Activated CD4-positive, alpha-beta T cell treated with anti-CD3 and anti-CD28 coated beads, Interleukin-2, Interleukin-6, amounts not matched to agents 100 ng/mL and 50 ng/mL, durations not matched to agents 16 hours and 8 hours (primary cell): ENCODE results near the gene PIGS.

Experiments used
- DNase-seq: peaks from one replicate; pipeline ENCODE4 v3.0.0-alpha.2; 2020

The PIGS gene

DNA sequence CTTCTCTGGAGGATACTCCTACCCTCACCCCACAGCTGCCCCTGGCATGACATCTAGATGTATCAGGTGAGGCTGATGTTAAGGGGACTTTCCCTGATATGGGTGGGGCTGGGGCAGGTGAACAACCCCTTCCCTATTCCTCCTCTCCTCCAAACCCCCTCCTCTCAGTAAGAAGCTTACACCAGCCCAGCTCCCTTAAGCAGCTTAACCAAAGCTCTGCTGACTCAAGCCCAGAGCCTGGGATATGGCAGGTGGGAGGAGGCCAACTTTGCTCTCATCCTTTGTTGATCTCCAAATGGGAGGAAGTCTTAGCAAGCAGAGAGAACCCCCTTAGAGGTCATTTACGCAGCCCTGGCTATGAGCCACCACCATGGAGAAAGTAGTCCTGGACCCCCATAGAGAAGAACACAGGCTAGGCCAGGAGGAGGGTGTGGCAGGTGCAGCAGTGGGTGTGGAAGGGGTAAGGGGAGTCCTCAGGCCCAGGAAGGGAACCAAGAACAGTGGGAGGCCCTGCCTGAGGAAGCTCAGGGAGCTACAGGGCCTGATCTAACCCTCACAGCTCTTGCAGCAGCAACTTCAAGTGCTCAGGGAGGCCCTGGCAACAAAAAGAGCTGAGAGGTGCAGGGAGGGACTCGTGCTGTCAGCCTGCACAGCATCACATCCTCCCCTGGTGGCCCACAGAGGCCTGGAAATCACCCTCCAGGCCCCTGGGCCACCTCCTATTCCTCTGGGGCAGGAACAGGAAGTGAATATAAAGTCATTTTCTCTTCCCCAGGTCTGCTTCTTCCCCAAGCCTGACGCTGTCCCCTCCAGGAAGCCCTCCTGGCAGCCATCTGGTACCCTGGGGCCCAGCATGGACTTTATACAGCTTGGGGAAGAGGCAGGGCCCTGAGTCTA lies 21.8 kb downstream of the PIGS start:
- peak; percentile 78 for DNase-seq

GRCh38 chr17:28548417-28549130 lies 22.8 kb downstream of the PIGS start:
- no peak for DNase-seq

GRCh38 chr17:28547623-28548416 lies 23.5 kb downstream of the PIGS start:
- peak; percentile 89 for DNase-seq

- no peak for DNase-seq
Measured at GRCh38 chr17:28547096-28547622, 24.2 kb downstream of the PIGS start.

- DNase-seq = no peak
Measured at GRCh38 chr17:28545787-28546415, 25.4 kb downstream of the PIGS start.

GRCh38 chr17:28545141-28545503 lies 26.2 kb downstream of the PIGS start:
- DNase-seq = no peak

DNA sequence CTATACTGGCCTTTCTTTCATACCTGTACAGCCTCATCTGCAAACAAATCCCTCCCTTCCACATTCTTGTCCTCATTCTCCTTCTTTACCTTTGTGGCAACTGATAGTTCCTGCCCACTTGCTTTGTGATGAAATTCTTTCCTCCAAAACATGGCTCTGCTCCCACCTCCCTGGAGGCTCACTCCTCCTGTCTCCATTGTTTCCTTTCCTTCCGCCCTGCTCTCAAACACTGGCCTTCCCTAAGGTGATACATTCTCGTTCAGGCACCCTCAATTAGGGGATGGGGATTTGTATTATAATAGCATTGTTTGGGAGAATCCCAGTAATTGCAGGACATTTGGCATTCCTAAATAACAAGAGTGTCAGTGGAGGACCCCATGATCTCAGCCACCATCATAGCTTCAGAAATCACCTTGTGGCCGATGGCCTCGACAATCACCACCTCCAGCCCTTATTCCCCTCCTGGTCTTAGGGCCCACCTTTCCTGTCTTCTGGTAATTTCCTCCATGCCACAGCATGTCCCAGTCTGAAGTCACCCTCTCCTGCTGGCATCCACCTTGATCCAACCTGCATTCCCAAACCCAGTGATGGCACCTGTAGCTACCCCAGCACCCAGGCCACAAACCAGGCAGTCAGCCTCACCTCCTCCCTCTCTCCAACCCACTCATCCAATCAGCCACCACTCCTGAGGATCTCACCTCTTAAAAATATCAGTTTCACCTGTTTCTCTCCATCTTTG lies 26.8 kb downstream of the PIGS start:
- no peak for DNase-seq

DNA sequence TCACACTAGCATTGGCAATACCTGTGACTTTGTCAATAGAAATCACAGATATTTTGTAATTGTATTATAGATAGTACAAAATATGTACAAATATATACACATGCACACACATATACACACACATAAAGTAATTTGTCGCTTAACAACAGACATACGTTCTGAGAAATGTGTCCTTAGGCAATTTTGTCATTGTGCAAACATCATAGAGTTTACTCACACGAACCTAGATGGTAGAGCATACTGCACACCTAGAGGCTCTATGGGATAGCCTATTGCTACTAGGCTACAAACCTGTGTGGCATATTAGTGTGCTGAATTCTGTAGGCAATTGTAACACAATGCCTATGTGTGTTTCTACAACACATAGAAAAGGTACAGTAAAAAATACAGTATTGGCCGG lies 29.9 kb downstream of the PIGS start:
- no peak for DNase-seq

- DNase-seq = no peak
Measured at GRCh38 chr17:28540231-28540630, 31.1 kb downstream of the PIGS start.

- no peak for DNase-seq
Measured at GRCh38 chr17:28538296-28538895, 32.9 kb downstream of the PIGS start.

DNA sequence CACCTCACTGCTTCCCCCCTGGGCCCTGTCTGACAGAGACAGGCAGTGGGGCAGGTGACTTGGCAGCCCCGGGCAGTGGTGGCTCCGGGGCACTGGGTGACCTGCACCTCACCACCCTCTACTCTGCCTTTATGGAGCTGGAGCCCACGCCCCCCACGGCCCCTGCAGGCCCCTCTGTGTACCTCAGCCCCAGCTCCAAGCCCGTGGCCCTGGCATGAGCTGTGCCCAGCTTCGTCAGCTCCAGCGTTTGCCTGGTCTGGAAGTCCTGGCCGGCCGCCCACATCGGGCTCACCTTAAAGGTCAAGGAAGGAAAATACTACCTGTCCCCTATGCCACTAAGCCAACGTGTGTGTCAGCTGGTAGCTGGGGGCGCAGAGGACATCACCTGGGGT lies 34.1 kb downstream of the PIGS start:
- DNase-seq = no peak

GRCh38 chr17:28536532-28537218 lies 34.6 kb downstream of the PIGS start:
- DNase-seq = no peak

- DNase-seq = no peak
Measured at GRCh38 chr17:28534740-28535375, 36.5 kb downstream of the PIGS start.

- DNase-seq = no peak
Measured at GRCh38 chr17:28533091-28533807, 38.1 kb downstream of the PIGS start.

DNA sequence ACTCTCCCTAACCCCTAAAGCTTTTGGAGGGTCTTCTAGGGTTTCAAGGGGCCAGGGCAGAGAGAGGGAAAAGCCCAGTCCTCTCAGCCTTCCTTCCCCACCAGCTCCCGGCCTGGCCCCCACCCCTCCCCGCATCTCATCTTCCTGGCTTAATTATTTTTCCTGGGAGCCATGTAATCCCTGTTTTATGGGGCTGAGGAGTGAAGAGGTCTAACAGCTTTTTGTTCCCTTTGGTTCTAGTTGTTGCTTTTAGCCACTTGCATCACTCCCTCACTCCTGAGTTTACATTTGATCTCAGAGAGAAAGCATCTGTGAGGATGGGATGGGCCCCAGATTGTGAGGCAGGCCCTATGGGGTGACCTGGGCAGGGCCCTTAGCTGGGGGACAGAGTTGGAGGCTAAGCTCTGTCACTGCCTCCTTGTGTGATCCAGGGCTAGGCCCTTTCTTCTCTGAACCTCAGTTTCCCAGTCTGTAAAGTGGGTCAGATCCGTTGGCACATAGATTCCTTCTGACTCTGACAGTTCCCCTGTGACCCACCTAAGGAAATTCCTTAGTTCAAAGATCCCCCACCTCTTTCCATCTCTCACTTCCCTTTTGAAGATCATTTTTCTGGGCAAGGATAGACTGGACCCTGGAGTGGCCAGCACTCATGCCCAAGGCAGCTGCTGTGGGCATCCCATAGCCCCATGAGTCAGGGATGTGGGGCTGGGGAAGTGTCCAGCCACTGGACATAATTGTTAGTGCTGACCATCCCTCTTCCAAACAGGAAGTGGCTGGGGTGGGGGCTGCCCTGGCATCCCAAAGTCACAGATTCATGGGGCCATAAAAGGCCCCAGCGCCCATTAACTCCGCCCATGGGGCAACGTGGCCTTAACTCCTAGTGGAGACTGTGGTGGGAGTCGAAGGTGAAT lies 39.0 kb downstream of the PIGS start:
- DNase-seq = no peak

- DNase-seq = no peak
Measured at GRCh38 chr17:28530926-28531325, 40.4 kb downstream of the PIGS start.

DNA sequence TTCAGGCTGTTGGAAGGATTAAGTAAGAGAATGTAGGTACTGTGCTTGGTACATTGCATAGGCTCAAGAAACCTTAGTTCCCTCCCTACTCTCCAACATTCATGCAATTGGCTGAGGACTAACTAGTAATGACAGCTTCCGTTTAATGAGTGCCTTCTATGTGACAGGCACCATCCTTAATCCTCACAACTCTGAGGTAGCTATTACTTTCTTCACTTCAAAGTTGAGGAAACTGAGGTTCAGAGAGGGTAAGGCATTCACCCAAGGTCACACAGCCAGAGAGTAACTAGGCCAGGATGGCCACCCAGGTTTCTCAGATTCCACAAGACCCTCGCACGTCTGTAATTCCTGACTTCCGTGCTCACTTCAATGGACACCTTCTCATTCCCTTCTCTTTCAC lies 41.1 kb downstream of the PIGS start:
- no peak for DNase-seq

DNA sequence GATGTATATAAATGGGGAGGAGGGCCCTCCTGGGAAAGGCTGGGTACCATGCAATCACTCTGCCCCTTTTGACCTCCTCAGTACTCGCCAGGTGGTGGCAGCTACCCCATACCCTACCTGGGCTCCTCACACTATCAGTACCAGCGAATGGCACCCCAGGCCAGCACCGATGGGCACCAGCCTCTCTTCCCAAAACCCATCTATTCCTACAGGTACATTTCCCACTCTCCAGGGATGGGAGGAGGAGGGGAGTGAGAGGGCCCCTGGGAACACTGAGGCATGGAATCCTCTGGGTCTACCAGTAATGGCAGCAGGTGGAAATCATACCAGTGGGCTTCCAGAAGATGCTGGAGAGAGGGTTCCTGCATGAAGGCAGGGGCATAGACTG lies 42.3 kb downstream of the PIGS start:
- DNase-seq = no peak
